SH-SY5Y (cell line): ENCODE data around the gene RREB1.

Experiments used
- GATA2 ChIP-seq: IDR thresholded peaks from 2 replicates; pipeline ENCODE4 v1.6.1; 2011; ENCODE audit warnings: mild to moderate bottlenecking, low read depth, low read length
- GATA3 ChIP-seq: IDR thresholded peaks from 2 replicates; pipeline ENCODE4 v1.6.1; 2011; ENCODE audit warnings: low read depth, mild to moderate bottlenecking, low read length, moderate library complexity

GRCh38 chr6:7100072-7100752, 7.5 kb upstream of the RREB1 start:
- TF ChIP-seq GATA2 (no peak), GATA3 (no peak)
